Posterior vena cava (tissue), 2 donors: ENCODE measurements around the gene CEP128. TPM values are rescaled to one million over a fixed set of nuclear protein-coding genes. Genes with fewer than 3 reads are reported as not detected.

ENCODE experiments used
- DNase-seq: peaks from one replicate; pipeline ENCODE4 v3.0.0-alpha.2; 2020; ENCODE audit warnings: low spot score
- intact Hi-C, 2 donors: fragments of 100-400 bp; cut with DNase I; formaldehyde crosslinking; loops; one replicate each; pipeline versions ENCODE4 v1.14.1 to v1.14.2; 2022 to 2023
- total RNA-seq, 2 donors: library from RNA; stranded (reverse); fragmentation: NEBNext Ultra II Directional; extraction: Animal tissue kit (Norgen Biotek cat#: 25700); gene quantifications; one replicate each; pipeline ENCODE4 v1.2.1, GENCODE V29; 2021
- donor health status: DM: yes; HTN: yes; CAD: no.
- donor health status: DM: yes; HTN: yes; CAD: no.

The CEP128 gene
- total RNA-seq, 2 donors from 2014 or later: 8.3 to 12.5 TPM

DNA sequence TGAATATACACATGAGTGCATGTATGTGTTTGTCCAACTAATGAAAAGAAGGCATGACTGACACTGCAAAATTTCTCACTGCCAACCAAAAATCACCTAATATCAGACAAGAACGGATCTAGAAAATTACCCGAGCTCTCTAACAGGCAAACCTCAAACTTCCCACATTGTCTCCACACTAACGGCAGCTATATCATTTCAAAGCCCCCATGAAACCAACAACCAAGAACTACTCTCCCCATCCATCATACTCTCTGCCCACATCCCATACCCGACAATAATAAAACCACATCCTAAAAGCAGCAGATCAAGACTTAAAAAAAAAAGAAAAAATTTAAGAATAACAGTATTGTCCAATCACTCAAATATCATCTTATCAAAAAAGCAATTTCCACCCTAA is 227.1 kb downstream of the CEP128 start:
- DNase-seq: no peak
- intact Hi-C loops: no loop called here

DNA sequence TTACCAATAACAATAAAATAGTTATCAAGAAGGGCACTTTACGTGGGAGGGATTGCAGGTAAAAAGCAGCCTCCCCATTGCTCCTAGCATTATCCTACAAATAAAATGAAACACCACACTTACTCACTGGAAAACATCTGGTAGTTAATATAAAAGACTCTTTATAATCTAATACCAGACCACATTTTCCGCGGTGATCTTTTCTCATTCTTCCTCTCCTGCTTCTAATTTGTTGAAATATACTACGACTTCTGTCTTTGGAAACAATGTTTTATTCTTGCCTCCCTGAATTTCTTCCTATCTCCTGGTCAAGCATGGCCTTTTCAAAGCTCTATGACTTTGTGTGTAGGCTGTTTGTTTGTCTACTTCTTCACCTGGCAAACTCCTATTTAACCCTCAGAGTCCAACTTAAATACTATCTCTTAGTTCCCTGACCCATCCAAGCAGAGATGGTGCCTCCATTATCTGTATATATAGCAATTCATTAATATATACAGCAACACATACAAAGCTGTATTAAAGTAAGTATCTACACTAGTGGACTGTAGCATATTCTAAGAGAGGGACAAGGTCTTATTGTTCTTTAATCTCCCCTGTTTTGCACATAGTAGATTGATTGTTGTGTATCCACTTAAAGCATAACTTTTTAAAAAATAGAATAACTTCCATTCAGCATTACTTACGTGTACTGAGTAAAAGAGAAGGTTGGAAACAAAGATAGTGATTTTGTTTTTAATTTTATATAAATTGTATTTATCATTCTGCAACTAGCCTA is 228.3 kb downstream of the CEP128 start:
- DNase-seq: no peak
- intact Hi-C loops: no loop called here

DNA sequence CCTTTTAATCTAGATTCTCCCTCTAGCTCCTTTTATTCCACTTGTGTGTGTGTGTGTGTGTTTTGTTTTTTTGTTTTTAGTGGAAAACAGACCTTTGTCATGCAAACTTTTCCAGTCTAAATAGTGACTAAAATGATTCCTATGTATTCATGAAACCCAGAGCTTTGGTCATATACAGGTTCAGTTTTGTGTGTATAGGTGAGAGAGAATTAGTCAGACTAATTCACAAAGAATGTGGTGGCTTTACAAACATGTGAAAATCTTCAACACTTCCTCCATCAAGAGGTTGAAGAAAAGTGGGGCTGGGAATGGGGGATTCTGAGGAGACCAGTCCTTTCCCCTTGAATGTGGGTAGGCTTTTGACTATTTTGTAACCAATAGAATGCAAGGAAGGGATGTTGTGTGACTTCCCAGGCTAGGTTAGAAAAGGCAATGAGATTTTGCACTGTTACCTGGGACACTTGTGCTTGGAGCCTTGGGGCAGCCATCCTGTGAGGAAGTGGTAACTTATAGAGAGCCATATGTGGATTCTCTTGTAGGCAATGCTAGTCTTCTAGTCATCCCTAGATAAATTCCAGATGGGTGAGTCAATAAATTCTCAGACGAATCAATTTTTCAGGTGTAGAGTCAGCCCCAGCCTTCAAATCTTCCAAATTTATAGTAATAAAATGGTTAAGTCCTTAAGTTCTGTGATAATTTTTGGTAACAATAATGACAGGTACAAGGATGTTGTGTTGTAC is 236.1 kb downstream of the CEP128 start:
- DNase-seq: no peak
- intact Hi-C loops: no loop called here

DNA sequence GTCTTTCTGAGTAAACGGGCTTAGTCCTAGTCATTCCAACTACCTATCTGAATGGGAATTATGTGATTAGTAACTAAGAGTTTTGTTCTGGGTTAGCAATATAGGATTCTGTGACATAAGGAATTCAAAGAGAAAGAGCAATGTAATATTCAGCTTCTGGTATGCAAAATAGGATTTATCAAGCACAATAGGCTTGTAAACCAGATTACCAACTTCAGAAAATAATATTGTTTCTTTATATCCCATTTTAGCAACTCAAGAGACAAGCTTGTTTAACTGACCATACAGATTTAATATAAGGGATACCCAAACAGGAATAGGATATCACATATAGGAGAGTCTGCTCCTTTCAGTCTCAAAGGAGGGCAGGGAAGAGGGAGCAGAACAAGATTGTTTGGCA is 240.9 kb downstream of the CEP128 start:
- intact Hi-C loops: no loop called here
- no peak for DNase-seq

DNA sequence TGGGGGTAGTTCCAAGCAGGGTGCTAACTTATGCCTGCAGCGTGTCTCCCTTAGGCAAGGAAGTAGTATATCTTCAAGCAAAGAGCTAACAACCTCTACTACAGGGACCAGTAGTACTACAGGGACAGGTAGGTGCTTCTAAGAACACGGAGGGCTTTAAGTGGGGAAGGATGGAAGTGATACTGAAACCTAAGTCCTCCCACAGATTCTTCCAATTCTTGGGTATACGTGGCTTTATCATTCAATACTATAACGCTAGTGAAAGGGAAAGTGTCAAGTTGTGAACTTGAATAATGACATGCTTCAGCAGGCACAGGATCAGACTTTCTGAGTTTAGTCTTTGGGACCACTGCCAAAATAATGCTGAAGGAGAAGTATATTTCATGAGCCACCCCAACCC is 241.7 kb downstream of the CEP128 start:
- intact Hi-C loops: no loop called here
- DNase-seq: no peak

DNA sequence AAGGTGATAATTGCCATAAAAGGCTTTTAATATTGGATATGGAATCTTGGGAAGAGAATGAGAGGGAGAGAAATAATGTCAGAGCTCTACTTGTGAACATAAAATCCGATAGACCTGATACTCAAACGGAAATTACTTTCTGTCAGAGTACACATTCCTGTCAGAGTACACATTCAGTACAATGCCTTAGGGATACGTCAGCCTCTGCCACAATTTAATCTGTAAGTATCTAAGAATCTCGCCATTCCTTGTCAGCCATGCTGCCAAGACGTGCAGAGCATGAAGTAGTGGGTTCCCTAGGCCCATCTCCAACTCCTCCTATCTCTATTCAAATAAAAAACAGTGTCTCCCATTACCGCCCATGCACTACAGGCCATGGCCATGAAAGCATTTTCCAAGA is 242.6 kb downstream of the CEP128 start:
- DNase-seq: no peak
- intact Hi-C loops: no loop called here

DNA sequence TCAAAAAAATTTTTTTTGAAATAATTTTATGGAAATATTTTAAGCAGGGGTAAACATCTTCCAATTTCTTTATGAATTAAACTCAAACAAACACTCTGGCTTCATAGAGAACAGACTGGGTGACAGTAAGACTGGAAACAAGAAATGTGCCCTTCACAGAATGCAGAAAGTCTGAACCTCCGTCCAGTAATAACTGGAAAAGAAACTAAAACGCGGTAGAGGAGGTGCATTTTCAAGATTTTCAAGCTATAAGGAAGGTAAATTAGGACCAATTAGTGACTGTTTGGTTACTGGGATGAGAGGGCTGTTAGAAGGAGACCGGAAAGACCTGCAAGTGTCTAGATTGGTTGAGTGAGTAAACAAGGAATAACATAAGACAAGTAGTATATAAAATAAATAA is 245.7 kb downstream of the CEP128 start:
- no peak for DNase-seq
- intact Hi-C loops: no loop called here

DNA sequence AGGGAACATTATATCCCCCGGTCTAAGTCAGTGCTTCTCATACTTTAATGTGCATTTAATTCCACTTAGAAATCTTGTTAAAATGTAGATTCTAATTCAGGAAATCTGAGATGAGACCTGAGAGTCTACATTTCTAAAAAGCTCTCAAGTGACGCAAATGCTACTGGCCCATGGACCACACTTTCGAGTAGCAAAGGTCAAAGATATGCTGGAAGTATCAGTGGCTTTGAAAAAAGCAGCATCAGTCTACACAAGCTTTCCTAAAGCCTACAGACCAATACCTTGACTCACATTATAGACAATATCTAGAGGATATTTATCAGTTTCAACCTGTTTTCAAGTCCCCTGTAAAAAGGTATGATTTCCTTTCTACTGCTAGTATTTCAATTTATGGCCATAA is 248.6 kb downstream of the CEP128 start:
- intact Hi-C loops: no loop called here
- no peak for DNase-seq

DNA sequence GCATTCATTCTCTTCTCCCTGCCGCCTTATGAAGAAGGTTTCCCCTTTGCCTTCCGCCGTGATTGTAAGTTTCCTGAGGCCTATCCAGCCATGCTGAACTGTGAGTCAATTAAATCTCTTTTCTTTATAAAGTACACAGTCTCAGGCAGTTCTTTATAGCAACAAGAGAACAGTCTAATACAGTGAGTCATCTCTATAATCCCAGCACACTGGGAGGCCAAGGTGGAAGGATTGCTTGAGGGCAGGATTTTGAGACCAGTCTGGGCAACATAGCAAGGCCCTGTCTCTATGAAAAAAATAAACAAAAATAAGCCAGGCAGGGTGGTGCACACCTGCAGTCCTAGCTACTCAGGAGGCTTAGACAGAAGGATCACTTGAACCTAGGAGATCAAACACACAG is 259.9 kb downstream of the CEP128 start:
- intact Hi-C loops: no loop called here
- no peak for DNase-seq

DNA sequence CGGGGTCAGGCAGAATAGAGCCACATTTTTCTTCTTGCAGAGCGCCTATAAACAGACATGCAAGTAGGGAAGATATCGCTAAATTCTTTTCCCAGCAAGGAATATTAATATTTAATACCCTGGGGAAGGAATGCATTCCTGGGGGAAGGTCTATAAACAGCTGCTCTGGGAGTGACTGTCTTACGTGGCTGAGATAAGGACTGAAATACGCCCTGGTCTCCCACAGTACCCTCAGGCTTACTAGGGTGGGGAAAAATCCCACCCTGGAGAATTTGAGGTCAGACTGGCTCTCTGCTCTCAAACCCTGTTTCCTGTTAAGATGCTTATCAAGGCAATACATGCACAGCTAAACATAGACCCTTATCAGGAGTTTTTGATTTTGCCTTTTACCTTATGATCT is 262.3 kb downstream of the CEP128 start:
- intact Hi-C loops: loop anchor here in 1 of 2 donors (5.0 kb wide), 1 partner anchor 117 kb away; no protein-coding TSS in a partner anchor
- DNase-seq: no peak

DNA sequence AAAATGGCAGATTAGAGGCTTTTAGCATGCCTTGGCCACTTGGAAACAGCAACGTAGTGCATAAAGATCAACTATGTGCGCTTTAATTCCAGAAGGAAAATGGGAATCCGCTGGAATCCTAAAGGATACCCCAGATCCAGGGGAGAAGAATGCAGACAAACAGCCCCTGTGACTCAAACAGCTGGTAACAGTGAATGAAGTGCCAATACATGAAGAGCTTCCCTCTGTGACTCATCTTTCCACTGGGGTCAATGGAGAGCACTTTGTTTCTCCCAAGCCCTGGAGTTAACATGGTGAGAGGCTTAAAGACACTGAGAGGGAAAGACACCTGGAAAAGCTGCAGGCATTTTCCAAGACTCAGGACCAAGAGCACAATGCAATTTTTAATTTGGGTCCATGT is 263.1 kb downstream of the CEP128 start:
- intact Hi-C loops: loop anchor here in 1 of 2 donors (5.0 kb wide), 1 partner anchor 116 kb away; no protein-coding TSS in a partner anchor
- DNase-seq: no peak

DNA sequence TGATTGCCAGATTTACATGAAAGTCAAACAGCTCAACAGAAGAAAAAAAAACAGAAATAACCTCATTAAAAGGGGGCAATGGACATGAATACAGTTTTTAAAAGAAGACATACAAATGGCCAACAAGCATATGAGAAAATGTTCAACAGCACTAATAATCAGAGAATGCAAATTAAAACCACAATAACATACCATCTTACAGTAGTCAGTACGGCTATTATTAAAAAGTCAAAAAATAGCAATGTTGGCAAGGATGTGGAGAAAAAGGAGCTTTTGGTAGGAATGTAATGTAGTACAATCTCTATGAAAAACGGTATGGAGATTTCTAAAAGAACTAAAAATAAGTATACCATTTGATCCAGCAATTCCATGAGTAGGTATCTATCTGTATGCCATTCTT is 272.1 kb downstream of the CEP128 start:
- intact Hi-C loops: no loop called here
- DNase-seq: no peak

DNA sequence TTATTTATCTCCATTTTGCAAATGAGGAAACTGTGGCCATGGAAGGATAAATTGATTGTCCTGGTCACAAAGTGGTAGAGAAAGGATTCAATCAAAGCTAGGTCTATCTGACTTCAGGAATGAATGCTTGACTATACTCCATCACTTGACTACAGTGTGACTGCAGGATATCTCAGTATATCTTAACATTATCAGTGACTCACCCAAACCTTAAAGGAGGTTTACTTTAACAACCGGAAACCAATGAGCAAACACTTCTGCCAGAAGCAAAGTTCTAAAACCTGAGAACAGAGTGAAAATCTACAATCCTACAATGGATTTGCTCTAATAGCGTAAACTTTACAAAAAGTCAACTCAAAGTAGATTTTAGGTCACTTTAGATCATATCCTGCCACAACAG is 277.0 kb downstream of the CEP128 start:
- intact Hi-C loops: no loop called here

DNA sequence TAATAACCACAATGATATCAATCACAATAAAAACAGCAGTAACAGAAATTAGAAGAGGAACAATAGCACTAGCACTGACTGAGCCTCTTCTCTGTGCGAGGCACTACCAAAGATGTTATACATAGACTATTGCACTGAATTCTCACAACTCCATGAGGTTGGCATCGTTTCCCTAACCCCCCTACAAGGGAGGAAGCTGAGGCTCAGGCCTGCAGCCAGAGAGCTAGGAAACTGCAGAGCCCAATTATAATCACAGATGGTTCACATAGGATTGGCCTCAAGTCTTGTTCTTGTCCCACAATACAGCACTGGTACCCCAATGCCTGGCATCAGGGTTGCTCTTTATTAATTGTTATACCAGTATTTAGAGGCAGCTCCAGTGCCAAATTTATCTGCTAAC is 278.0 kb downstream of the CEP128 start:
- intact Hi-C loops: no loop called here
- DNase-seq: no peak

More for the DNA sequence above, 277.0 kb downstream of the CEP128 start:
- no peak for DNase-seq

DNA sequence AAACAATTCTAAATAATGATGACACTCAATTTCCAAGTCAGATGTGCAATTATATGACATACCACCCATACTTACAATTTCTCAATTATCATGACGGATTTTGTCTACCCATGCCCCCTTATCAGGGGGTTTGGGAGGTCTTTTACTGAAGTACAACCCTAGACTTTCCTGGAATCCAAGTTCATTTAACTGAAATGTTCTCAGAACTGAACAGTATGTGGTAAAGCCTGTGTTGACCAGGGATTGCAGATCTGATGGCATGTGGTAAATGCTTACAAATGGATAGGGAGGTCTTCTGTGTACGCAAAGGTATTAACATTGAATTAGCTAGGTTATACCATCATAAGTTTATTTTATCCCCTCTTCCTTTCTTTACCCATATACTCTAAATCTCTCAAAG is 281.8 kb downstream of the CEP128 start:
- no peak for DNase-seq
- intact Hi-C loops: no loop called here

DNA sequence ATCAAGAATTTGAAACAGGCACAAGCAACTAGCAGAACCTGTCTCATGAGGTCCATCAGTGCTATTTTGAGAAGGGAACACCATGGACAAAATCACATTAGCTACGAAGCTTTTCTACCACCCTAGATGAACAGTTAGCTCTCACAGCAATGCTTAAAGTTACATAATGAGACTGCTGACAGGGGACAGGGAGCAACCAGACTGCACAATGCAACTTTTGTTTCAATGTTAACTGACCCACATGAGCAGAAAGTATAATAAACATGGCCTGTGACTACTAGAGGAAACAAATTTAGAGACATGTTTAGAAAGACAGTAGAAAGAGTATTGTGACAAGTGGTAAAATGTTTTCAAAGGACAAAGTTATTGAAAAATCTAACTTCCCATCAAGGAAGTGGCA is 282.8 kb downstream of the CEP128 start:
- DNase-seq: no peak
- intact Hi-C loops: no loop called here

DNA sequence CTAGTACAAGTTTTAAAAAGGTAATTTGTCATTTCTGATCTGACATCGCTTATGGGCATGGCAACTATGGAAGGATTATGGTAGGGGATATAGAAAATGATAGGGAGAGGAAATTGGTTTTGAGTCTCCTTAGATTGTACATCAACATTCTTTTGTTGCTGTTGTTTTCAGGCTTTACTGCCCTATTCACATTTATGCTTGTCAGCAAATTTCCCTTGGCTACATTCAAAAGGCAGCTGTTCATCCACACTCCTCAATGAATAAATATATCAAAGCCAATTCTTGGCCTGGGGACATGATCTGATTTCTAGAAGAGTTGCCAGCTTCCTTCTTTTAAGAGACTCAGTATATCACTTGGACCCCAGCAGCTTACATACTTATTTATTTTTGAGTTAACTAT is 283.4 kb downstream of the CEP128 start:
- no peak for DNase-seq
- intact Hi-C loops: no loop called here

DNA sequence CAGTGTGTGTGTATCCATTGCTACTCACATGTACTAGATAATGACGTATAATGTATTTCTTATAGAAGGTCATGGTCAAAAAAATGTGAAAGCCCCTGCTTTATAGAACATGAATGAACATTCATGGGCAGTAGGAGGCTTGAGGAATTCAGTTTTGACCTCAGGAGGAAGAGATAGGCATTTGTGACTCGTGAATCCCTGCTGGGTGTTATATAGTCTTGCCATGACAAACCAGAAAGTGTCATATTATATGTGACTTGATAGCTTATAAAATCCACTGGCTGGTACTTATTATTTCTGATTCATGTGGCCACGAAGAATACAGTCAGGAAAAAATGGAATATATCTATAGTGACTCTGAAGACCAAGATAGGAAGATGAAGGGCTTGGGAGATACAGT is 287.6 kb downstream of the CEP128 start:
- no peak for DNase-seq
- intact Hi-C loops: no loop called here

DNA sequence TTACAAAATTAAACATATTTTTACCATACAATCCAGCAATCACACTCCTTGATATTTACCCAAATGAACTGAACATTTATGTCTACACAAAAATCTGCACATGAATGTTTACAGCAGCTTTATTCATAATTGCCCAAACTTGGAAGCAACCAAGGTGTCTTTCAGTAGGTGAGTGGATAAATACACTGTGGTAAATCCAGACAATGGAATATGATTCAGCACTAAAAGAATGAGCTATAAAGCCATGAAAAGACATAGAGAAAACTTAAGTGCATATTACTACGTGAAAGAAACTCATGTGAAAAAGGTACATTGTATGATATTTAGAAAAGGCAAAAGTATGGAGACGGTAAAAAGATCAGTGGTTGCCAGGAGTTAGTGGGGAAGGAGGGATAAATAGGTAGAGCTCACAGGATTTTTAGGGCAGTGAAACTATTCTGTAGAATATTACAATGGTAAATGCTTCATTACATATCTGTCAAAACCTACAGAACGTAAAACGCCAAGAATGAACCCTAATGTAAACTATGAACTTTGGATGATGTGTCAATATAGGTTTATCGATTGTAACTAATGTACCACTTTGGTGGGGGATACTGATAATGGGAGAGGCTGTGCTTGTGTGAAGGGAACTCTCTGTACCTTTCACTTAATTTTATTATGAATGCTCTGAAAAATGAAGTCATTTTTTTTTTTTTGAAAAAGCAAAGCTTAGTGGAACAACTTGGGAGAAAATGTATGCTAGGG is 295.7 kb downstream of the CEP128 start:
- intact Hi-C loops: no loop called here

DNA sequence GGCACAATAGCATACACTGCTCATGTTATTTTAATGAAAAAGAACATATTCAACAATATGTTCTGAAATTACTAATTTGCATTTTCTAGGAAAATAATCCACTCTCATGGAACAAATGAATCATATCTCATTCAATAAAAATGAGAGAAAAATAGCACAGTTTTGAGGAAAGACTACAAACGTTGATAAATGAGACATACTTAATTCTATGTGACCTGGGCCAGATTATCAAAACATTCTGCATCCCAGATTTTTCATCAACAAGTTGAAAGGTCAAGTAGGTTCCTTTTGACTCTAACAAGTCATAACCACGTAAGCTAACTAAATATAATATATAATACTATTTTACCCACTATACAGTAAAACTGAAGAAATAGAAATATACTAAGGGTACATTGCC is 296.7 kb downstream of the CEP128 start:
- DNase-seq: no peak
- intact Hi-C loops: no loop called here

More for the DNA sequence above, 295.7 kb downstream of the CEP128 start:
- DNase-seq: no peak
